ENCODE results near the gene TSPAN33.

TSPAN33 gene

DNA sequence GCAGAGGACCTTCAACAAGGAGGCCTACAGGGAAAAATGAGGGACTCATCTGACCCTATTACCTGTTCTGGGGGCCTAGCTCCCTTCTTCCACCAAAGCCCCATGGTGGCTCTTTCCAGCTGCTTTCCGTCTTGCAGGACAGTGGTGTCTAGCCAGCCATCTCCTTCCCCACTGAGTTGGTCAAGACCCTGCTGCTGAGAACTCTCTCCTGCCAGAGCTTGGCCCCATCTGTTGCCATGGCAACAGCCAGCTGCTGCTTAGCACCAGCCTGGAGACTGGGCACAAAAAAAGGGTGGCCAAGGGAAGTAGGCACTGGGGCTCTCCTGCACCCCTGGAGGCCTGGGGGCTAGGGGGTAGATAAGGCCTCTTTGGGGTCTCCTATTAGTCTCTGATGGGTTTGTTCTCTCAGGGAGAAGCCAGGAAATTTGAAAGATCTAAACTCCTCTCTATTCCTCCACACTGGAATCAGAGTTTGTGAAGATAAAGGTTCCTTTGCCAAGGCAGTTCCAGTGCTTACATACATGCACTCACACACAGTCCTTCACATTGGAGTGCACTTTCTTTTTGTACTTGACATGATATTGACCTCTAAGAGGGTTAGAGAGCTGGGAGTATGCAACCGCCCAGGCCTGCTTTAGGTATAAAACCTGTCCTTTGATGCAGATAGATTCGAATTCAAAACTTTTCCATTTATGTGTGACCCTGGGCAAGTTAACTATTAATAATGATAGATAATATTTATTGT, 15.8 kb downstream of the TSPAN33 start:
- H3K79me2 ChIP-seq = no peaks in the 10 kb centered on the region
- H3K4me1 ChIP-seq = peaks cover 2% of the 10 kb centered on the region
- H3K27me3 ChIP-seq (ENCODE audit: control insufficient read depth, insufficient read depth, low read length) = no peaks in the 10 kb centered on the region
- no peak overlapping the region for H3K9ac ChIP-seq
- H3K9me3 ChIP-seq (ENCODE audit: control insufficient read depth, low read length) = no peaks in the 10 kb centered on the region
- H2AFZ ChIP-seq = no peak overlapping the region
- H3K27ac ChIP-seq = no peak overlapping the region
- H3K4me2 ChIP-seq (ENCODE audit: low read length) = no peak overlapping the region
- H3K4me3 ChIP-seq (ENCODE audit: low read depth, low read length) = no peak overlapping the region
- H3K36me3 ChIP-seq (ENCODE audit: control insufficient read depth, insufficient read depth, low read length) = no peaks in the 10 kb centered on the region
- TF ChIP-seq, protein P1, sequence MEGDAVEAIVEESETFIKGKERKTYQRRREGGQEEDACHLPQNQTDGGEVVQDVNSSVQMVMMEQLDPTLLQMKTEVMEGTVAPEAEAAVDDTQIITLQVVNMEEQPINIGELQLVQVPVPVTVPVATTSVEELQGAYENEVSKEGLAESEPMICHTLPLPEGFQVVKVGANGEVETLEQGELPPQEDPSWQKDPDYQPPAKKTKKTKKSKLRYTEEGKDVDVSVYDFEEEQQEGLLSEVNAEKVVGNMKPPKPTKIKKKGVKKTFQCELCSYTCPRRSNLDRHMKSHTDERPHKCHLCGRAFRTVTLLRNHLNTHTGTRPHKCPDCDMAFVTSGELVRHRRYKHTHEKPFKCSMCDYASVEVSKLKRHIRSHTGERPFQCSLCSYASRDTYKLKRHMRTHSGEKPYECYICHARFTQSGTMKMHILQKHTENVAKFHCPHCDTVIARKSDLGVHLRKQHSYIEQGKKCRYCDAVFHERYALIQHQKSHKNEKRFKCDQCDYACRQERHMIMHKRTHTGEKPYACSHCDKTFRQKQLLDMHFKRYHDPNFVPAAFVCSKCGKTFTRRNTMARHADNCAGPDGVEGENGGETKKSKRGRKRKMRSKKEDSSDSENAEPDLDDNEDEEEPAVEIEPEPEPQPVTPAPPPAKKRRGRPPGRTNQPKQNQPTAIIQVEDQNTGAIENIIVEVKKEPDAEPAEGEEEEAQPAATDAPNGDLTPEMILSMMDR (IDR thresholded peaks at IDR 0.05) = no peak

- Histone ChIP-seq H3K9ac (no peak overlapping the region), H3K9me3 (ENCODE audit: control insufficient read depth, low read length) (no peaks in the 10 kb centered on the region), H3K36me3 (ENCODE audit: control insufficient read depth, insufficient read depth, low read length) (no peaks in the 10 kb centered on the region), H2AFZ (no peak overlapping the region), H3K4me2 (ENCODE audit: low read length) (no peak overlapping the region), H3K79me2 (no peaks in the 10 kb centered on the region), H3K27me3 (ENCODE audit: control insufficient read depth, insufficient read depth, low read length) (no peaks in the 10 kb centered on the region), H3K27ac (no peak overlapping the region), H3K4me3 (ENCODE audit: low read depth, low read length) (no peak overlapping the region), H3K4me1 (peaks cover 2% of the 10 kb centered on the region)
- TF ChIP-seq, protein P1 (IDR thresholded peaks at IDR 0.05) = no peak
Measured at GRCh38 chr7:129161524-129162225, 17.2 kb downstream of the TSPAN33 start.

DNA sequence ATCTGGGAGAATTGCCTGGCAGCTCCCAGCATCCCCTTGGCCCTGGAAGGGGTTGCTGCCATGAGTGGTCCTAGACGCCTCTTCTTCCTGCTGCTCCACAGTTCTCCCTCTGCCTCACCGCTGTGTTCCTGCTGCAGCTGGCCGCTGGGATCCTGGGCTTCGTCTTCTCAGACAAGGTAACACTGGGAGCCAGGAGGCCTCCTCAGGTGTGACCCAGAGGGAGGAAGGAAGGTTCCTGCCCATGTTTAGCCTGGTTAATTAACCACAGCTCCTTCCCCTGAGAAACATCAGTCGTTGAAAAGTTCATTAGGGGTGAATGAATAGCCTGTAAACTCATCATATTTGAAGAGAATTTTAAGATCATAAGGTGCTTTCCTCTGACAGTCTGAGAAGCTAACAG, 18.2 kb downstream of the TSPAN33 start:
- TF ChIP-seq, protein P1 (IDR thresholded peaks at IDR 0.05) = no peak
- Histone ChIP-seq H3K36me3 (ENCODE audit: control insufficient read depth, insufficient read depth, low read length) (no peaks in the 10 kb centered on the region), H3K4me2 (ENCODE audit: low read length) (no peak overlapping the region), H3K27me3 (ENCODE audit: control insufficient read depth, insufficient read depth, low read length) (no peaks in the 10 kb centered on the region), H3K9ac (no peak overlapping the region), H2AFZ (no peak overlapping the region), H3K4me1 (peaks cover 2% of the 10 kb centered on the region), H3K4me3 (ENCODE audit: low read depth, low read length) (no peak overlapping the region), H3K9me3 (ENCODE audit: control insufficient read depth, low read length) (no peaks in the 10 kb centered on the region), H3K27ac (no peak overlapping the region), H3K79me2 (no peaks in the 10 kb centered on the region)

DNA sequence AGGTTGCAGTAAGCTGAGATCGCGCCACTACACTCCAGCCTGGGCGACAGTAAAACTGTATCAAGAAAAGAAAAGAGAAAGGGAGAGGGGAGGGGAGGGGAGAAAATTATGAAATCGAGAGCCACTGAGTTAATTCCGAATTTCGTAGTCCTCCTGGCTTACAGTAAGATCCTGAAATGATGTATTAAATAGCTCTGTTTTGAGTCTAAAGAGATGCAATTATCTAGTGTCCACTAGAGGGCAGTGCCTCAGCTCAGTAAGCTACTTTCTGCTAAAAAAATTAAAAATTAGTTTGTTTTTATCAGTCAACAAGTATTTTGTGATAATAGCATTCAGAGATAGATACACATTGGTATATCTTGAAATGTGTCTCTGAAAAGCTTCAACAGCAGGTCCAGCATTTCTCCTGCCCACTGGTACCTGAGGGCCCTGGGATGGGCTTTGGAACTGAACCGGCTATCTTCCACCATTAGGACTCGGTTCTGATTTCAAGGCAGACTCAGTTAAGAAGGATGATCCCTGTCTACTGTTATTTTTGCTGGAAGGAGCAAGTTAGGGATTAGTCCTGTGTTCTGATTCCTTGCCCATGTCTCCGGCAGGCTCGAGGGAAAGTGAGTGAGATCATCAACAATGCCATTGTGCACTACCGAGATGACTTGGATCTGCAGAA, 19.5 kb downstream of the TSPAN33 start:
- H3K36me3 ChIP-seq (ENCODE audit: control insufficient read depth, insufficient read depth, low read length) = no peaks in the 10 kb centered on the region
- no peak overlapping the region for H2AFZ ChIP-seq
- no peak overlapping the region for H3K4me2 ChIP-seq (ENCODE audit: low read length)
- no peak overlapping the region for H3K27ac ChIP-seq
- H3K79me2 ChIP-seq = no peaks in the 10 kb centered on the region
- no peaks in the 10 kb centered on the region for H3K9me3 ChIP-seq (ENCODE audit: control insufficient read depth, low read length)
- no peak overlapping the region for H3K4me3 ChIP-seq (ENCODE audit: low read depth, low read length)
- H3K4me1 ChIP-seq = peaks cover 2% of the 10 kb centered on the region
- TF ChIP-seq, protein P1 (IDR thresholded peaks at IDR 0.05) = peak; percentile 87
- H3K27me3 ChIP-seq (ENCODE audit: control insufficient read depth, insufficient read depth, low read length) = no peaks in the 10 kb centered on the region
- H3K9ac ChIP-seq = no peak overlapping the region

All from parathyroid adenoma (tissue), 2 donors.